HEK293 (cell line): ENCODE measurements around the gene DUSP15.
A peak's percentile ranks its signal among the peaks of the same experiment; 100 is the strongest.

Source experiments
- CTCF ChIA-PET: fragments of 350-600 bp; formaldehyde crosslinking; extraction: SDS; loops from one replicate; lab custom pipeline; 2021; ENCODE audit warnings: antibody characterized with exemption; lab: Yijun Ruan, JAX
- POLR2A ChIA-PET: fragments of 300-600 bp; formaldehyde crosslinking; extraction: SDS; loops from one replicate; lab custom pipeline; 2020; ENCODE audit warnings: antibody characterized with exemption, inconsistent platforms; lab: Yijun Ruan, JAX
- H3K27ac ChIP-seq: fragments of 200-500 bp; sonication (Bioruptor generic); 2 replicates; pipeline ENCODE4 v1.5.1; 2014; ENCODE audit warnings: low read depth, low read length, control low read depth, inconsistent platforms; ENCODE audit errors: extremely low read depth
- H3K36me3 ChIP-seq, 2 experiments: fragments of 200-500 bp in 1 of 2; sonication (Bioruptor generic) in 1 of 2; 1 replicate in 1 of 2; 2 replicates in 1 of 2; pipeline ENCODE4 v1.5.1; 2014 to 2017; ENCODE audit warnings: inconsistent platforms in 2 of 2, low read length in 2 of 2; ENCODE audit not compliant: control insufficient read depth in 2 of 2, insufficient read depth in 1 of 2
- H3K4me1 ChIP-seq: fragments of 200-500 bp; sonication (Bioruptor generic); 2 replicates; pipeline ENCODE4 v1.5.1; 2014; ENCODE audit warnings: mild to moderate bottlenecking, low read length, inconsistent platforms; ENCODE audit not compliant: control insufficient read depth, insufficient read depth
- H3K4me3 ChIP-seq: 2 replicates; pipeline ENCODE4 v1.5.1; 2011; ENCODE audit warnings: low read depth, mild to moderate bottlenecking, control low read depth, low read length, moderate library complexity
- H3K9me3 ChIP-seq: fragments of 200-500 bp; sonication (Bioruptor generic); 2 replicates; pipeline ENCODE4 v1.5.1; 2014; ENCODE audit warnings: low read depth, low read length, inconsistent platforms; ENCODE audit not compliant: control insufficient read depth, insufficient read depth
- HOXC10 ChIP-seq: sonication (generic); formaldehyde crosslinking; IDR thresholded peaks from 2 replicates; pipeline ENCODE4 v1.8.1; 2023; ENCODE audit warnings: mild to moderate bottlenecking, missing genetic modification reagents
- MEIS1 ChIP-seq: sonication (generic); formaldehyde crosslinking; IDR thresholded peaks from 2 replicates; pipeline ENCODE4 v1.8.1; 2022; ENCODE audit warnings: missing genetic modification reagents, mild to moderate bottlenecking, borderline replicate concordance
- SALL2 ChIP-seq: fragments of 450-650 bp; formaldehyde crosslinking; IDR thresholded peaks from 2 replicates; pipeline ENCODE4 v1.5.0; 2017; ENCODE audit warnings: missing biosample characterization, mild to moderate bottlenecking, missing genetic modification characterization, borderline replicate concordance
- ZBTB17 ChIP-seq: fragments of 450-650 bp; formaldehyde crosslinking; IDR thresholded peaks from 2 replicates; pipeline ENCODE4 v1.5.1; 2016; ENCODE audit warnings: missing biosample characterization, missing genetic modification characterization
- ZBTB21 ChIP-seq: fragments of 450-650 bp; formaldehyde crosslinking; IDR thresholded peaks from 2 replicates; pipeline ENCODE4 v1.5.1; 2017; ENCODE audit warnings: missing biosample characterization, missing genetic modification characterization
- ZEB2 ChIP-seq: fragments of 450-650 bp; formaldehyde crosslinking; IDR thresholded peaks from 2 replicates; pipeline ENCODE4 v1.5.1; 2016; ENCODE audit warnings: missing biosample characterization, missing genetic modification characterization
- ZFHX2 ChIP-seq: fragments of 450-650 bp; formaldehyde crosslinking; conservative IDR thresholded peaks from 2 replicates; pipeline ENCODE4 v1.5.1; 2016; ENCODE audit warnings: missing biosample characterization, missing genetic modification characterization
- ZNF121 ChIP-seq: fragments of 450-650 bp; formaldehyde crosslinking; IDR thresholded peaks from 2 replicates; pipeline ENCODE4 v1.5.1; 2016; ENCODE audit warnings: missing biosample characterization, missing genetic modification characterization
- ZNF146 ChIP-seq: fragments of 450-650 bp; formaldehyde crosslinking; IDR thresholded peaks from 2 replicates; pipeline ENCODE4 v1.5.1; 2016; ENCODE audit warnings: missing biosample characterization, missing genetic modification characterization
- ZNF341 ChIP-seq: fragments of 450-650 bp; formaldehyde crosslinking; IDR thresholded peaks from 2 replicates; pipeline ENCODE4; 2016; ENCODE audit warnings: low read depth, missing biosample characterization, missing genetic modification characterization
- ZNF623 ChIP-seq: fragments of 450-650 bp; formaldehyde crosslinking; IDR thresholded peaks from 2 replicates; pipeline ENCODE4 v1.5.1; 2016; ENCODE audit warnings: missing biosample characterization, missing genetic modification characterization
- ZNF747 ChIP-seq: fragments of 450-650 bp; formaldehyde crosslinking; IDR thresholded peaks from 2 replicates; pipeline ENCODE4 v1.5.1; 2016; ENCODE audit warnings: missing biosample characterization, missing genetic modification characterization
- ZXDB ChIP-seq: fragments of 450-650 bp; formaldehyde crosslinking; IDR thresholded peaks from 2 replicates; pipeline ENCODE4 v1.5.1; 2016; ENCODE audit warnings: missing biosample characterization, missing genetic modification characterization
- TF ChIP-seq, protein P1 (sequence below): fragments of 450-650 bp; formaldehyde crosslinking; IDR thresholded peaks from 2 replicates; pipeline ENCODE4 v1.5.1; 2016; ENCODE audit warnings: missing biosample characterization, missing genetic modification characterization
- TF ChIP-seq, protein P2 (sequence below): fragments of 450-650 bp; formaldehyde crosslinking; IDR thresholded peaks from 2 replicates; pipeline ENCODE4 v1.5.1; 2016; ENCODE audit warnings: missing biosample characterization, missing genetic modification characterization
- TF ChIP-seq, protein P3 (sequence below): fragments of 450-650 bp; formaldehyde crosslinking; IDR thresholded peaks from 2 replicates; pipeline ENCODE4 v1.5.1; 2016; ENCODE audit warnings: missing biosample characterization, missing genetic modification characterization
- TF ChIP-seq, protein P4 (sequence below): fragments of 450-650 bp; formaldehyde crosslinking; IDR thresholded peaks from 2 replicates; pipeline ENCODE4 v1.5.1; 2016; ENCODE audit warnings: missing biosample characterization, missing genetic modification characterization
- TF ChIP-seq, protein P5 (sequence below): fragments of 450-650 bp; formaldehyde crosslinking; IDR thresholded peaks from 2 replicates; pipeline ENCODE4 v1.5.0; 2017; ENCODE audit warnings: missing biosample characterization, missing genetic modification characterization, borderline replicate concordance

Gene DUSP15

DNA sequence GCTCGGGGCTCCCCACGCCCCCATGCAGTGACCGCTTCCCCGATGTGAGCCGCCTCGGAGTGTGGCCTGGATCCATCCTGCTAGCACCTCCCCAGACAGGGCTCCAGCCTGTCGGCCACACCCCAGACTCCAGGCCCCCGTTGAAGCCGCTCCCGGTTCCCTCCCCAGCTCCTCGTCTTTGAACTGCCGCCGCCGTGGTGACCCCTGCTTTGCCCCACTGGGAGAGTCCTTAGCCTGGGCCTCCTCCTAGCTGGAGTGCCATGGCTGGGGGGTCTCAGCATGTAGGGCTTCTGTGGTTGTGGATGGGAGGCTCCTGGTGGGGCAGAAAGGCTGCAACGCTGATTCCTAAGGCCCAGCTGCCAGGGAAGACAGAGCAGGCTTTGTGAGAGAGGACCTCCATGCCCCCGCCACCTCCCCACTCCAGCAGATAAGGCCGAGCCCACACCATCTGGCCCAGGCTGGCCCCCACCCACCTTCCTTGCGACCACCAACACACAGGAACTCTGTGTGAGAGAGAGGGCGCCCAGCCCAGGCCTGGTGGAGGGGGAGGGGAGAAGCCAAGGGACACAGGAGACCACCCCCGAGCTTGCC, 36.3 kb downstream of the DUSP15 start (continued):
- TF ChIP-seq SALL2 (tag by site-specific recombination) (no peak), ZFHX2 (tag by site-specific recombination) (peak; percentile 70), ZXDB (no peak), ZNF341 (tag by site-specific recombination) (no peak), ZNF747 (tag by site-specific recombination) (no peak)
- TF ChIP-seq, protein P1, sequence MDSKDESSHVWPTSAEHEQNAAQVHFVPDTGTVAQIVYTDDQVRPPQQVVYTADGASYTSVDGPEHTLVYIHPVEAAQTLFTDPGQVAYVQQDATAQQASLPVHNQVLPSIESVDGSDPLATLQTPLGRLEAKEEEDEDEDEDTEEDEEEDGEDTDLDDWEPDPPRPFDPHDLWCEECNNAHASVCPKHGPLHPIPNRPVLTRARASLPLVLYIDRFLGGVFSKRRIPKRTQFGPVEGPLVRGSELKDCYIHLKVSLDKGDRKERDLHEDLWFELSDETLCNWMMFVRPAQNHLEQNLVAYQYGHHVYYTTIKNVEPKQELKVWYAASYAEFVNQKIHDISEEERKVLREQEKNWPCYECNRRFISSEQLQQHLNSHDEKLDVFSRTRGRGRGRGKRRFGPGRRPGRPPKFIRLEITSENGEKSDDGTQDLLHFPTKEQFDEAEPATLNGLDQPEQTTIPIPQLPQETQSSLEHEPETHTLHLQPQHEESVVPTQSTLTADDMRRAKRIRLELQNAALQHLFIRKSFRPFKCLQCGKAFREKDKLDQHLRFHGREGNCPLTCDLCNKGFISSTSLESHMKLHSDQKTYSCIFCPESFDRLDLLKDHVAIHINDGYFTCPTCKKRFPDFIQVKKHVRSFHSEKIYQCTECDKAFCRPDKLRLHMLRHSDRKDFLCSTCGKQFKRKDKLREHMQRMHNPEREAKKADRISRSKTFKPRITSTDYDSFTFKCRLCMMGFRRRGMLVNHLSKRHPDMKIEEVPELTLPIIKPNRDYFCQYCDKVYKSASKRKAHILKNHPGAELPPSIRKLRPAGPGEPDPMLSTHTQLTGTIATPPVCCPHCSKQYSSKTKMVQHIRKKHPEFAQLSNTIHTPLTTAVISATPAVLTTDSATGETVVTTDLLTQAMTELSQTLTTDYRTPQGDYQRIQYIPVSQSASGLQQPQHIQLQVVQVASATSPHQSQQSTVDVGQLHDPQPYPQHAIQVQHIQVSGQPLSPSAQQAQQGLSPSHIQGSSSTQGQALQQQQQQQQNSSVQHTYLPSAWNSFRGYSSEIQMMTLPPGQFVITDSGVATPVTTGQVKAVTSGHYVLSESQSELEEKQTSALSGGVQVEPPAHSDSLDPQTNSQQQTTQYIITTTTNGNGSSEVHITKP = no peak

DNA sequence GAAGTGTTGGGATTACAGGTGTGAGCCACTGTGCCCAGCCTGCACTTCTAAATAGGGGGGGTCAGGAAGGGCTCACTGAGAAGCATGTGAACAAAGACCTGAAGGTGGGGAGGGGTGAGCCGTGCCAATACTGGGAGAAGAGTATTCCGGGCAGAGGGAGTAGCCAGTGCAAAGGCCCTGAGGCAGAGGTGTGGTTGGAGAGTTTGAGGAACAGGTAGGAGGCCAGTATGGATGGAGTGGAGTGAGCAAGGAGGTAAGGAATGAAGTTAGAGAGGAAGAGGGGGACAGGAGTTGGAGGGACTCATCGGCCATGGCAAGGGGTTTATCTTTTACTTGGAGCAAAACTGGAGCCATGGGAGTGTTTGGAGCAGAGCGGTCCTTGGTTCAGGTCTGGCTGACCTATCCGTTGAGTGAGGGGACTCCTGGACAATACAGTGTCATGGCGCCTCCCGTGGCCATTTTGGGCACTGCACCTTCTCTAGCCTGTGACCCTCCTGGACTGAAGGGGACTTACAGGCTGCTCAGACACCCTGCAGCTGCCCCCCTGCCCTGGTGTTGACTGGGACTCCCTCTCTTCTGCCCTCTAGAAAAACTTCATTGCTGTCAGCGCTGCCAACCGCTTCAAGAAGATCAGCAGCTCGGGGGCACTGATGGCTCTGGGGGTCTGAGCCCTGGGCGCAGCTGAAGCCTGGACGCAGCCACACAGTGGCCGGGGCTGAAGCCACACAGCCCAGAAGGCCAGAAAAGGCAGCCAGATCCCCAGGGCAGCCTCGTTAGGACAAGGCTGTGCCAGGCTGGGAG, 37.0 kb downstream of the DUSP15 start:
- no peak overlapping the region for H3K4me3 ChIP-seq
- CTCF ChIA-PET = interaction anchor here (0.6 to 8.4 kb wide), 15 partner anchors 10 to 1504 kb away, joined by 3 to 87 read pairs (median 4); partner anchors contain the start of genes FOXS1 and PDRG1
- POLR2A ChIA-PET = no interaction called here
- no peaks in the 10 kb centered on the region for H3K36me3 ChIP-seq
- no peaks in the 10 kb centered on the region for H3K9me3 ChIP-seq
- H3K27ac ChIP-seq = no peak overlapping the region
- TF ChIP-seq ZNF747 (tag by site-specific recombination) (no peak), ZNF623 (tag by site-specific recombination) (peak; percentile 98), ZBTB17 (tag by site-specific recombination) (peak; percentile 40; the same call in 1 of the 2 replicates)
- TF ChIP-seq, protein P2, sequence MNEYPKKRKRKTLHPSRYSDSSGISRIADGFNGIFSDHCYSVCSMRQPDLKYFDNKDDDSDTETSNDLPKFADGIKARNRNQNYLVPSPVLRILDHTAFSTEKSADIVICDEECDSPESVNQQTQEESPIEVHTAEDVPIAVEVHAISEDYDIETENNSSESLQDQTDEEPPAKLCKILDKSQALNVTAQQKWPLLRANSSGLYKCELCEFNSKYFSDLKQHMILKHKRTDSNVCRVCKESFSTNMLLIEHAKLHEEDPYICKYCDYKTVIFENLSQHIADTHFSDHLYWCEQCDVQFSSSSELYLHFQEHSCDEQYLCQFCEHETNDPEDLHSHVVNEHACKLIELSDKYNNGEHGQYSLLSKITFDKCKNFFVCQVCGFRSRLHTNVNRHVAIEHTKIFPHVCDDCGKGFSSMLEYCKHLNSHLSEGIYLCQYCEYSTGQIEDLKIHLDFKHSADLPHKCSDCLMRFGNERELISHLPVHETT = no peak
- TF ChIP-seq, protein P3, sequence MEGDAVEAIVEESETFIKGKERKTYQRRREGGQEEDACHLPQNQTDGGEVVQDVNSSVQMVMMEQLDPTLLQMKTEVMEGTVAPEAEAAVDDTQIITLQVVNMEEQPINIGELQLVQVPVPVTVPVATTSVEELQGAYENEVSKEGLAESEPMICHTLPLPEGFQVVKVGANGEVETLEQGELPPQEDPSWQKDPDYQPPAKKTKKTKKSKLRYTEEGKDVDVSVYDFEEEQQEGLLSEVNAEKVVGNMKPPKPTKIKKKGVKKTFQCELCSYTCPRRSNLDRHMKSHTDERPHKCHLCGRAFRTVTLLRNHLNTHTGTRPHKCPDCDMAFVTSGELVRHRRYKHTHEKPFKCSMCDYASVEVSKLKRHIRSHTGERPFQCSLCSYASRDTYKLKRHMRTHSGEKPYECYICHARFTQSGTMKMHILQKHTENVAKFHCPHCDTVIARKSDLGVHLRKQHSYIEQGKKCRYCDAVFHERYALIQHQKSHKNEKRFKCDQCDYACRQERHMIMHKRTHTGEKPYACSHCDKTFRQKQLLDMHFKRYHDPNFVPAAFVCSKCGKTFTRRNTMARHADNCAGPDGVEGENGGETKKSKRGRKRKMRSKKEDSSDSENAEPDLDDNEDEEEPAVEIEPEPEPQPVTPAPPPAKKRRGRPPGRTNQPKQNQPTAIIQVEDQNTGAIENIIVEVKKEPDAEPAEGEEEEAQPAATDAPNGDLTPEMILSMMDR (tag by site-specific recombination) = peak; percentile 64
- no peaks in the 10 kb centered on the region for H3K4me1 ChIP-seq

DNA sequence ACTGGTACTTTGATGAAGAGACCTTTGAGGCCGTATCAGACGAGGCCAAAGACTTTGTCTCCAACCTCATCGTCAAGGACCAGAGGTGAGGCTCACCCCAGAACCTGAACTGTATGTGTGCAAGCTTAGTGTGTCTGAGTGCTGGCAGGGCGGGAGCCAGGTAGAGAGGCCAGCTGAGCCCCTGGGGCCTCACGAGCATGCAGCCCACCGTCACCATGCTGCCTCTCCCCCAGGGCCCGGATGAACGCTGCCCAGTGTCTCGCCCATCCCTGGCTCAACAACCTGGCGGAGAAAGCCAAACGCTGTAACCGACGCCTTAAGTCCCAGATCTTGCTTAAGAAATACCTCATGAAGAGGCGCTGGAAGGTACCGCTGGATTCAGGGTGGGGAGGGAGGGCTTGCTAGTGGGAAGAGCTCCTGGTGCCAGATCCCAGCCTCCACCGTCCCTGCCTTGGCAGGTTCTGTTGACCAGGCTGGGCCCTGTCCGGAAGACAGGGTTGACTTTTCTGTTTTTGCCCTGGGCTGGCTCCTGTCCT, 38.5 kb downstream of the DUSP15 start:
- ChIA-PET CTCF (interaction anchor here (0.6 to 8.4 kb wide), 4 partner anchors 8 to 15 kb away, joined by 3 to 87 read pairs (median 38); partner anchors contain the start of gene FOXS1), POLR2A (no interaction called here)
- H3K4me3 ChIP-seq = no peak overlapping the region
- H3K36me3 ChIP-seq = no peaks in the 10 kb centered on the region
- H3K4me1 ChIP-seq = no peaks in the 10 kb centered on the region
- no peak overlapping the region for H3K27ac ChIP-seq
- no peaks in the 10 kb centered on the region for H3K9me3 ChIP-seq
- TF ChIP-seq ZNF121 = no peak
- TF ChIP-seq, protein P4, sequence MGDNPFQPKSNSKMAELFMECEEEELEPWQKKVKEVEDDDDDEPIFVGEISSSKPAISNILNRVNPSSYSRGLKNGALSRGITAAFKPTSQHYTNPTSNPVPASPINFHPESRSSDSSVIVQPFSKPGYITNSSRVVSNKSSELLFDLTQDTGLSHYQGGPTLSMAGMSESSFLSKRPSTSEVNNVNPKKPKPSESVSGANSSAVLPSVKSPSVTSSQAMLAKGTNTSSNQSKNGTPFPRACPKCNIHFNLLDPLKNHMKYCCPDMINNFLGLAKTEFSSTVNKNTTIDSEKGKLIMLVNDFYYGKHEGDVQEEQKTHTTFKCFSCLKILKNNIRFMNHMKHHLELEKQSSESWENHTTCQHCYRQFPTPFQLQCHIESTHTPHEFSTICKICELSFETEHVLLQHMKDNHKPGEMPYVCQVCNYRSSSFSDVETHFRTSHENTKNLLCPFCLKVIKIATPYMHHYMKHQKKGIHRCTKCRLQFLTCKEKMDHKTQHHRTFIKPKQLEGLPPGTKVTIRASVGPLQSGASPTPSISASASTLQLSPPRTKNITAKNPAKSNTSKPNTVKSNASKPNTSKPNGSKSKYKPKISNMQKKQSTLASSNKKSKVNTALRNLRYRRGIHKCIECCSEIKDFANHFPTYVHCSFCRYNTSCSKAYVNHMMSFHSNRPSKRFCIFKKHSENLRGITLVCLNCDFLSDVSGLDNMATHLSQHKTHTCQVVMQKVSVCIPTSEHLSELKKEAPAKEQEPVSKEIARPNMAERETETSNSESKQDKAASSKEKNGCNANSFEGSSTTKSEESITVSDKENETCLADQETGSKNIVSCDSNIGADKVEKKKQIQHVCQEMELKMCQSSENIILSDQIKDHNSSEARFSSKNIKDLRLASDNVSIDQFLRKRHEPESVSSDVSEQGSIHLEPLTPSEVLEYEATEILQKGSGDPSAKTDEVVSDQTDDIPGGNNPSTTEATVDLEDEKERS (tag by site-specific recombination) = no peak
- TF ChIP-seq ZEB2 (tag by site-specific recombination) = no peak
- TF ChIP-seq, protein P5, sequence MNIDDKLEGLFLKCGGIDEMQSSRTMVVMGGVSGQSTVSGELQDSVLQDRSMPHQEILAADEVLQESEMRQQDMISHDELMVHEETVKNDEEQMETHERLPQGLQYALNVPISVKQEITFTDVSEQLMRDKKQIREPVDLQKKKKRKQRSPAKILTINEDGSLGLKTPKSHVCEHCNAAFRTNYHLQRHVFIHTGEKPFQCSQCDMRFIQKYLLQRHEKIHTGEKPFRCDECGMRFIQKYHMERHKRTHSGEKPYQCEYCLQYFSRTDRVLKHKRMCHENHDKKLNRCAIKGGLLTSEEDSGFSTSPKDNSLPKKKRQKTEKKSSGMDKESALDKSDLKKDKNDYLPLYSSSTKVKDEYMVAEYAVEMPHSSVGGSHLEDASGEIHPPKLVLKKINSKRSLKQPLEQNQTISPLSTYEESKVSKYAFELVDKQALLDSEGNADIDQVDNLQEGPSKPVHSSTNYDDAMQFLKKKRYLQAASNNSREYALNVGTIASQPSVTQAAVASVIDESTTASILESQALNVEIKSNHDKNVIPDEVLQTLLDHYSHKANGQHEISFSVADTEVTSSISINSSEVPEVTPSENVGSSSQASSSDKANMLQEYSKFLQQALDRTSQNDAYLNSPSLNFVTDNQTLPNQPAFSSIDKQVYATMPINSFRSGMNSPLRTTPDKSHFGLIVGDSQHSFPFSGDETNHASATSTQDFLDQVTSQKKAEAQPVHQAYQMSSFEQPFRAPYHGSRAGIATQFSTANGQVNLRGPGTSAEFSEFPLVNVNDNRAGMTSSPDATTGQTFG (tag by site-specific recombination) = no peak
- no peak for TF ChIP-seq ZBTB21 (tag by site-specific recombination)
- no peak for TF ChIP-seq ZNF146 (tag by site-specific recombination)
- TF ChIP-seq MEIS1 (CRISPR knock-in tag) = no peak
- no peak for TF ChIP-seq HOXC10 (CRISPR knock-in tag)
